ENCODE data around the gene KRT35.

- TF ChIP-seq, protein P1, sequence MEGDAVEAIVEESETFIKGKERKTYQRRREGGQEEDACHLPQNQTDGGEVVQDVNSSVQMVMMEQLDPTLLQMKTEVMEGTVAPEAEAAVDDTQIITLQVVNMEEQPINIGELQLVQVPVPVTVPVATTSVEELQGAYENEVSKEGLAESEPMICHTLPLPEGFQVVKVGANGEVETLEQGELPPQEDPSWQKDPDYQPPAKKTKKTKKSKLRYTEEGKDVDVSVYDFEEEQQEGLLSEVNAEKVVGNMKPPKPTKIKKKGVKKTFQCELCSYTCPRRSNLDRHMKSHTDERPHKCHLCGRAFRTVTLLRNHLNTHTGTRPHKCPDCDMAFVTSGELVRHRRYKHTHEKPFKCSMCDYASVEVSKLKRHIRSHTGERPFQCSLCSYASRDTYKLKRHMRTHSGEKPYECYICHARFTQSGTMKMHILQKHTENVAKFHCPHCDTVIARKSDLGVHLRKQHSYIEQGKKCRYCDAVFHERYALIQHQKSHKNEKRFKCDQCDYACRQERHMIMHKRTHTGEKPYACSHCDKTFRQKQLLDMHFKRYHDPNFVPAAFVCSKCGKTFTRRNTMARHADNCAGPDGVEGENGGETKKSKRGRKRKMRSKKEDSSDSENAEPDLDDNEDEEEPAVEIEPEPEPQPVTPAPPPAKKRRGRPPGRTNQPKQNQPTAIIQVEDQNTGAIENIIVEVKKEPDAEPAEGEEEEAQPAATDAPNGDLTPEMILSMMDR (IDR thresholded peaks at IDR 0.05; ENCODE audit: low read depth, low read length, missing input control) = no peak
- TF ChIP-seq RAD21 (IDR thresholded peaks at IDR 0.05) (no peak), TAF1 (conservative IDR thresholded peaks at IDR 0.05) (no peak), ZBTB33 (IDR thresholded peaks at IDR 0.05) (no peak), YY1 (IDR thresholded peaks at IDR 0.05) (no peak)
- TF ChIP-seq, protein P2, sequence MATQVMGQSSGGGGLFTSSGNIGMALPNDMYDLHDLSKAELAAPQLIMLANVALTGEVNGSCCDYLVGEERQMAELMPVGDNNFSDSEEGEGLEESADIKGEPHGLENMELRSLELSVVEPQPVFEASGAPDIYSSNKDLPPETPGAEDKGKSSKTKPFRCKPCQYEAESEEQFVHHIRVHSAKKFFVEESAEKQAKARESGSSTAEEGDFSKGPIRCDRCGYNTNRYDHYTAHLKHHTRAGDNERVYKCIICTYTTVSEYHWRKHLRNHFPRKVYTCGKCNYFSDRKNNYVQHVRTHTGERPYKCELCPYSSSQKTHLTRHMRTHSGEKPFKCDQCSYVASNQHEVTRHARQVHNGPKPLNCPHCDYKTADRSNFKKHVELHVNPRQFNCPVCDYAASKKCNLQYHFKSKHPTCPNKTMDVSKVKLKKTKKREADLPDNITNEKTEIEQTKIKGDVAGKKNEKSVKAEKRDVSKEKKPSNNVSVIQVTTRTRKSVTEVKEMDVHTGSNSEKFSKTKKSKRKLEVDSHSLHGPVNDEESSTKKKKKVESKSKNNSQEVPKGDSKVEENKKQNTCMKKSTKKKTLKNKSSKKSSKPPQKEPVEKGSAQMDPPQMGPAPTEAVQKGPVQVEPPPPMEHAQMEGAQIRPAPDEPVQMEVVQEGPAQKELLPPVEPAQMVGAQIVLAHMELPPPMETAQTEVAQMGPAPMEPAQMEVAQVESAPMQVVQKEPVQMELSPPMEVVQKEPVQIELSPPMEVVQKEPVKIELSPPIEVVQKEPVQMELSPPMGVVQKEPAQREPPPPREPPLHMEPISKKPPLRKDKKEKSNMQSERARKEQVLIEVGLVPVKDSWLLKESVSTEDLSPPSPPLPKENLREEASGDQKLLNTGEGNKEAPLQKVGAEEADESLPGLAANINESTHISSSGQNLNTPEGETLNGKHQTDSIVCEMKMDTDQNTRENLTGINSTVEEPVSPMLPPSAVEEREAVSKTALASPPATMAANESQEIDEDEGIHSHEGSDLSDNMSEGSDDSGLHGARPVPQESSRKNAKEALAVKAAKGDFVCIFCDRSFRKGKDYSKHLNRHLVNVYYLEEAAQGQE (IDR thresholded peaks at IDR 0.05) = no peak
- TF ChIP-seq, protein P3, sequence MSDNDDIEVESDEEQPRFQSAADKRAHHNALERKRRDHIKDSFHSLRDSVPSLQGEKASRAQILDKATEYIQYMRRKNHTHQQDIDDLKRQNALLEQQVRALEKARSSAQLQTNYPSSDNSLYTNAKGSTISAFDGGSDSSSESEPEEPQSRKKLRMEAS (IDR thresholded peaks at IDR 0.05) = no peak
Observed at GRCh38 chr17:41516147-41516829, 35.3 kb upstream of the KRT35 start.
